Measurements from ENCODE around the gene CRACR2A. TPM values are rescaled to one million over a fixed set of nuclear protein-coding genes. Genes with fewer than 3 reads are reported as not detected.

The CRACR2A gene
- total RNA-seq, 1 donor from 2014 or later = 4.4 TPM

DNA sequence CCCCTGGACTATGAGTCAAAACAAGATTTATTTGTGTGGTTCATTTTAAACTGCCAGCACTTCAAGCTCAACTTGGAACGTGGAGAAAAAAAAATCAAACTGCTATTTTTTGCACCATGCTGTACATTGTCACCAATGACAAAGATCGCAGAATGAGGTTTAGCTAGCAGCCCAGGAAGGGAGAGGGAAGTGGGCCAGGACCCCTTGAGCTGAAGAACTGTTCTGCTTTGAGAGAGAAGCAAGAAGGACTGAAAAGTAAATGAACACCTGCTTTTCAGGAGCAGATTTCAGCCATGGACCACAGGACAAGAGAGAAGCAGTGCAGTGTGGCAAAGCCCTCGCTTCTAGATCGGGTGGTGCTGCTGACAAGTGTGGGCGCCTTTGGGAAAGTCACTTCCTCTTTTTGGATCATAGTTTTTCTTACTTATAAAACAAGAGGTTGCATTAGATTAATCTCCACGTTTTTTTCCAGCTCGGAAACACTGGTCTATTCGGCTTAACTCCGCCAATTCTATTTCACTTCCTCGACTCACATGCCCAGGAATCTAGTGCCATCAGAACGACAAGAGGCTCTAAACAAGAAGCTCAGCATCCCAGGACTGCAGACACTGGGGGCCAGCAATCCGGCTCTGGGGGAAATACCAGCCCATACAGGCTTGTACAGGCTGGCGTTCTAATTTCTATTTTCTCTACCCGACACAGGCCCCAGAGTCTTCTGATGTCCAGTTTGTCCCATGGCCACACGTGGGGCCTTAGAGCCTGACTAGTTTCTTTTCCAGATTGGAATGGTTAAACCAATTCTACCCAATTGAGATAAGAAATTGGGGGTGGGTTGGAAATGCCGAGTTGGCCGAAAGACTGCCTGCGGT lies 129.9 kb downstream of the CRACR2A start:
- intact Hi-C loops (cut with DNase I) = no loop called here
- no peaks in the 10 kb centered on the region for H3K27me3 ChIP-seq
- H3K27ac ChIP-seq = no peak overlapping the region
- TF ChIP-seq POLR2AphosphoS5 (IDR thresholded peaks at IDR 0.05; ENCODE audit: insufficient read depth in 1 of 2, low read depth in 1 of 2) (no peak), POLR2A (IDR thresholded peaks at IDR 0.05) (no peak)
- TF ChIP-seq, protein P1, sequence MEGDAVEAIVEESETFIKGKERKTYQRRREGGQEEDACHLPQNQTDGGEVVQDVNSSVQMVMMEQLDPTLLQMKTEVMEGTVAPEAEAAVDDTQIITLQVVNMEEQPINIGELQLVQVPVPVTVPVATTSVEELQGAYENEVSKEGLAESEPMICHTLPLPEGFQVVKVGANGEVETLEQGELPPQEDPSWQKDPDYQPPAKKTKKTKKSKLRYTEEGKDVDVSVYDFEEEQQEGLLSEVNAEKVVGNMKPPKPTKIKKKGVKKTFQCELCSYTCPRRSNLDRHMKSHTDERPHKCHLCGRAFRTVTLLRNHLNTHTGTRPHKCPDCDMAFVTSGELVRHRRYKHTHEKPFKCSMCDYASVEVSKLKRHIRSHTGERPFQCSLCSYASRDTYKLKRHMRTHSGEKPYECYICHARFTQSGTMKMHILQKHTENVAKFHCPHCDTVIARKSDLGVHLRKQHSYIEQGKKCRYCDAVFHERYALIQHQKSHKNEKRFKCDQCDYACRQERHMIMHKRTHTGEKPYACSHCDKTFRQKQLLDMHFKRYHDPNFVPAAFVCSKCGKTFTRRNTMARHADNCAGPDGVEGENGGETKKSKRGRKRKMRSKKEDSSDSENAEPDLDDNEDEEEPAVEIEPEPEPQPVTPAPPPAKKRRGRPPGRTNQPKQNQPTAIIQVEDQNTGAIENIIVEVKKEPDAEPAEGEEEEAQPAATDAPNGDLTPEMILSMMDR (IDR thresholded peaks at IDR 0.05) = no peak
- H3K36me3 ChIP-seq = no peaks in the 10 kb centered on the region
- no peak overlapping the region for H3K4me3 ChIP-seq
- H3K4me1 ChIP-seq = no peaks in the 10 kb centered on the region
- no peak for DNase-seq (ENCODE audit: extremely low spot score in 2 of 2)
- H3K9me3 ChIP-seq = no peaks in the 10 kb centered on the region

DNA sequence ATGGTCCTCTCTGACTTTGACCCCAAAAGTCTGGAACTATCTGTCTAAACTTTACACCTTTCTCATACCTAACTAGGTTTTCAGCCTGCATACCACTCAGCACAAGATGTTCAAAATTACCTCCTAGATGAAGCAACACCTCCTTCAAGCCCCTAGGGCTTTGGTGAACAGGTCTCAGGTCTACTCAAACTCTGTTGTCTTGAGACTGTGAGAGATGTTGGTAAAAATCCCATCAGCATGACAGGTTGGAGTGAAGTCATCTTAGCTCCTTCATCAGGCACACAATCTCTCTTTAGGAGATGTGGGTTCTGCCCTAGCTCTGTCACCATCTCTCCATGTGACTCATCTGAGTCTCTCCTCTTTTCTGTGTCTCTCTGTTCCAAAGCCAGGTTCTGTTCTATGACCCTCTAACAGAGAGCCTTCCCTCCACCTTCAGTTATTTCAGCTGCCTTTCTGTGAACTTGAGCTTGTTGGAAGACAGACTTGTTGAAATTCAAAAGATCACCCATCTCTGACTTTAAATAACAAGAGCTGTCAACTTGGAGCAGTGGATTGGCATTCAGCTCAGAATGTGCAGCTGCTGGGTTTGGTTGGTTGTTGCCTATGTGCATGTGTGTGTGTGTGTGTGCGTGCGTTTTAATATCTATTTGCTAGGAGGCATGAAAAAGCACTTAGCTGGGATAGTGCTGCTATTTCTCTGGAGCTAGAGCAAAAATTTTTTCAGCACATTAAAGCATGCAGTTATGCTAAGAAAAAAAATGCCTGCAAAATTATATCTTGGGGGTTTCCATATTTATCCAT lies 130.7 kb downstream of the CRACR2A start:
- TF ChIP-seq POLR2AphosphoS5 (IDR thresholded peaks at IDR 0.05; ENCODE audit: insufficient read depth in 1 of 2, low read depth in 1 of 2) = no peak
- TF ChIP-seq, protein P1 (IDR thresholded peaks at IDR 0.05) = no peak
- Histone ChIP-seq H3K27me3 (no peaks in the 10 kb centered on the region), H3K36me3 (no peaks in the 10 kb centered on the region), H3K27ac (no peak overlapping the region), H3K4me3 (no peak overlapping the region), H3K4me1 (no peaks in the 10 kb centered on the region), H3K9me3 (no peaks in the 10 kb centered on the region)
- intact Hi-C loops (cut with DNase I) = no loop called here
- no peak for DNase-seq (ENCODE audit: extremely low spot score in 2 of 2)

DNA sequence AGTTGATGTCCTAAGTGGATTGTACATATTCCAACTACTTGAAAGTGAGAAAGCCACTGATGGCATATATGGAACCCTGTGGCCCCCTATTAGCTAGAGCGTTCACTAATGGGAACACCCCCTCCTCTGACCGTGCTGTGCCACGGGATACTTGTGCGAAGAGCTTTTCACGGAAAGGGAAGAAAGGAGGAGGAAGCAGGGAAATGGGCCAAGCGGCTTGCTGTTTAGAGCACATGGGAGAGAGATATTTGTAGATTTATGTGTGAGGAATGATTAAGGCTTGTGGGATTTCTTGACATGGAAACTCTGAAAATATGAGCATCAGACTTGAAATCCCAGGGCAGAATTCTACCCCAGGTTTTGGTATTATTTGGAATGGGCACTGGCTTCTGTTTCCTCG lies 132.1 kb downstream of the CRACR2A start:
- no peak for DNase-seq (ENCODE audit: extremely low spot score in 2 of 2)
- no peak for TF ChIP-seq POLR2AphosphoS5 (IDR thresholded peaks at IDR 0.05; ENCODE audit: insufficient read depth in 1 of 2, low read depth in 1 of 2)
- no peak for TF ChIP-seq POLR2A (IDR thresholded peaks at IDR 0.05)
- TF ChIP-seq, protein P1 (IDR thresholded peaks at IDR 0.05) = no peak
- Histone ChIP-seq H3K9me3 (no peaks in the 10 kb centered on the region), H3K27ac (no peak overlapping the region), H3K36me3 (no peaks in the 10 kb centered on the region), H3K4me3 (no peak overlapping the region), H3K27me3 (no peaks in the 10 kb centered on the region), H3K4me1 (no peaks in the 10 kb centered on the region)
- intact Hi-C loops (cut with DNase I) = no loop called here

DNA sequence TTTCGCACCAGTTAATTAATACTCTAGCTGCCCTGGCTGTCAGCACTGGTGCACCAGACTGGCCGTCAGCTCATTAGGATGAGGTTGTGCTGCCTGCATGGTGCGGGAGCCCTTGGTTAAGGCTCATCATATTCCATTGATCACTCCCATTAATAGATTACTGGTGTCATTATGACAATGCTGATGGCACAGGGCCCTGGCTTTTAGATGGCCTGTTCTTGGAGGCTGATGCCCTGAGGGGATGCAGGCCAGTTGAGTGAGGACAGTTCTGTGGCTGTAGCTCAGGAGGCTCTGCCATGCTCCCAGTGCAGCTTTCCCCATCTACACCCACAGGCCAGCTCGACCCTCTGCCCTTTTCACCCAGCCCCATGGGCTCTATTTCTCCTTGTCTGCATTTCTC lies 135.3 kb downstream of the CRACR2A start:
- H3K9me3 ChIP-seq = no peaks in the 10 kb centered on the region
- TF ChIP-seq, protein P1 (IDR thresholded peaks at IDR 0.05) = no peak
- TF ChIP-seq POLR2AphosphoS5 (IDR thresholded peaks at IDR 0.05; ENCODE audit: insufficient read depth in 1 of 2, low read depth in 1 of 2) = no peak
- no peak for TF ChIP-seq POLR2A (IDR thresholded peaks at IDR 0.05)
- DNase-seq (ENCODE audit: extremely low spot score in 2 of 2) = no peak
- no peak overlapping the region for H3K4me3 ChIP-seq
- H3K27me3 ChIP-seq = no peaks in the 10 kb centered on the region
- no peaks in the 10 kb centered on the region for H3K36me3 ChIP-seq
- H3K4me1 ChIP-seq = no peaks in the 10 kb centered on the region
- H3K27ac ChIP-seq = no peak overlapping the region
- intact Hi-C loops (cut with DNase I) = no loop called here
